NB4 (cell line): ENCODE data around the gene C19orf73.
"Not testable (repeated sequence)": the region's sequence is repeated elsewhere in the genome, so short reads cannot be mapped to it uniquely, and the experiment has no call there.

Source experiments
- DNase-seq: peaks from one replicate; pipeline ENCODE4 v3.0.0; 2010; ENCODE audit warnings: low read depth
- H3K4me3 ChIP-seq: one replicate; pipeline ENCODE4 v1.5.1; 2011; ENCODE audit warnings: mild to moderate bottlenecking, low read depth, low read length, moderate library complexity
- CTCF ChIP-seq: IDR thresholded peaks from one replicate; pipeline ENCODE4 v1.5.1; 2012; ENCODE audit warnings: low read depth, low read length
- MAX ChIP-seq: IDR thresholded peaks from 2 replicates; pipeline ENCODE4 v1.6.1; 2011; ENCODE audit warnings: low read depth, low read length
- MYC ChIP-seq: IDR thresholded peaks from 2 replicates; pipeline ENCODE4 v1.6.1; 2011; ENCODE audit warnings: low read depth, low read length
- POLR2A ChIP-seq: IDR thresholded peaks from 2 replicates; pipeline ENCODE4 v1.6.1; 2011; ENCODE audit warnings: mild to moderate bottlenecking; ENCODE audit not compliant: insufficient read length; ENCODE audit errors: extremely low read depth

C19orf73 gene

GRCh38 chr19:49127674-49128544 lies 9.0 kb upstream of the C19orf73 start:
- TF ChIP-seq CTCF, result no peak
- TF ChIP-seq POLR2A, result peak; percentile 48
- peak; percentile 92 for TF ChIP-seq MAX
- TF ChIP-seq MYC, result peak; percentile 75
- DNase-seq, result peak; percentile 93
- peak overlapping the region; percentile 61 for H3K4me3 ChIP-seq

GRCh38 chr19:49127225-49127624 lies 8.3 kb upstream of the C19orf73 start:
- H3K4me3 ChIP-seq, DNase-seq: not testable (repeated sequence)

- no peak overlapping the region for H3K4me3 ChIP-seq
- TF ChIP-seq MAX, result no peak
- TF ChIP-seq CTCF, result no peak
- no peak for DNase-seq
Observed at GRCh38 chr19:49126575-49126974, 7.6 kb upstream of the C19orf73 start.

- DNase-seq, result no peak
- H3K4me3 ChIP-seq, result no peak overlapping the region
- TF ChIP-seq CTCF (no peak), POLR2A (no peak), MYC (no peak), MAX (no peak)
Observed at GRCh38 chr19:49125025-49125731, 6.2 kb upstream of the C19orf73 start.

GRCh38 chr19:49123285-49123684 lies 4.3 kb upstream of the C19orf73 start:
- DNase-seq, H3K4me3 ChIP-seq: not testable (repeated sequence)

- not testable (repeated sequence) for DNase-seq, H3K4me3 ChIP-seq
Observed at GRCh38 chr19:49121841-49122240, 2.9 kb upstream of the C19orf73 start.

GRCh38 chr19:49120868-49121267 lies 1.9 kb upstream of the C19orf73 start:
- peak; percentile 11 for DNase-seq
- no peak overlapping the region for H3K4me3 ChIP-seq
- TF ChIP-seq POLR2A (no peak), MYC (no peak), CTCF (no peak), MAX (no peak)
